ENCODE measurements around the gene CALN1.

Gene CALN1

DNA sequence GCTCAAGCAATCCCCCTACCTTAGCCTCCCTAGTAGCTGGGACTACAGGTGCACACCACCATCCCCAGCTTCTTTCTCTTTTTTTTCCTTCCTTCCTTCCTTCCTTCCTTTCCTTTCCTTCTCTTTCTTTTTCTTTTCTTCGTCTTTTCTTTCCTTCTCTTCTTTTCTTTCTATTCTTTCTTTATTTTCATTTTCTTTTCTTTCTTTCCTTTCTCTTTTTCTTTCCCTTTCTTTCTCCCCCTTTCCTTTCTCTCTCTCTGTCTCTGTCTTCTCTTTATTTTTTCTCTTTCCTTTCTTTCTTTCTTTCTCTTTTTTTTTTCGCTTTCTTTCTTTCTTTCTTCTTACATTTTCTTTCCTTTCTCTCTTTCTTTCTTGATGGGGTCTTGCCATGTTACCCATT, 658.9 kb downstream of the CALN1 start:
- DNase-seq (ENCODE audit: low spot score) = no peak
- WGBS, 2 donors (ENCODE audit: extremely low coverage in 2 of 2, insufficient read length in 2 of 2, insufficient replicate concordance in 1 of 2) = 100% methylated on average over 1 of the region's 2 CpGs
- H3K23ac ChIP-seq (ENCODE audit: low read depth, low read length, poor library complexity) = no peak overlapping the region

DNA sequence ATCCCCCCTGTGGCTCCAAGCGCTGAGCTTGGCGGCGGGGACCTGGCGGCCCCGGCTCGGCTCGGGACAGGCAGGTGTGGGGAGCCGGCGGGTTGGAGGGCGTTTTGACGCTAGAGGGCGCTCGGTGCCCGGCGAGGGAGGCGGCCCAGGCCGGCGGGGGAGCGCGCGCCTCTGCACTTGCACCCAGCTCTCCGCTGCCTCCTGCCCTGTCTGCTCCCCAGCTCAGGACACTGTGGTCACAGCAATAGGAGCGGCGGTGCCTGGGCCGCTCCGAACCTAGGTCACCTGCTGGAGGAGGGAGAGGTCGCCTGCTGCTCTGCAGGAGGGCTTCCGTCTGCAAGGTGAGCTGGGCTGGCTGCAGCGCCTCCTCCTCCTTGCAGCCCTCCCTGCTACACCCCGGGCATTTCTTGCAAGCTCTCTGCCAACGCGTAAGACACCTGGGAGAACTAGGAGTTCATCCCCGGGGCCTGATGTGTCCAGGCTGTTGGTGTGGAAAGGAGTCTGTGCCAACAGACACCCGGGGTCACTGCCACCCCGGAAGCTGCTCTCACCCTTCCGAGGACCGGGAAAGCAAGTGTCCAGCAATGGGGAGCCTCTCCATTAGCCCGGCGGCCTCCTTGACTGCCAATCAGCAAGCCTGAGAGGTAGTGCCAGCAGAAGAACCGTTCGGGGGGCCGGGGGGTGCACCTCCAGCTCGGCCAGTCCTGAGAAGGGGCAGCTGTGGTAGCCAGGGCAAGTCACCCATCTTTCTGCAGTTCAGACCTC, 659.8 kb downstream of the CALN1 start:
- H2BK120ac ChIP-seq (ENCODE audit: low read depth, low read length) = no peak overlapping the region
- peak overlapping the region; percentile 44 for H3K14ac ChIP-seq (ENCODE audit: low read length)
- H3K23ac ChIP-seq (ENCODE audit: low read depth, low read length, poor library complexity) = peak overlapping the region; percentile 12
- peak overlapping the region; percentile 23 for H3K4ac ChIP-seq (ENCODE audit: low read length)
- peaks cover 3 to 5% of the 10 kb centered on the region in 2 donors for H3K4me1 ChIP-seq (ENCODE audit: control insufficient read depth in 2 of 2, insufficient read depth in 1 of 2, low read depth in 1 of 2, low read length in 2 of 2)
- H3K9me3 ChIP-seq (replicated peaks in 1 of 2; ENCODE audit: control insufficient read depth in 2 of 2, insufficient read depth in 1 of 2, low read depth in 1 of 2, low read length in 2 of 2) = peaks cover 3% of the 10 kb centered on the region in 2 donors
- peak overlapping the region; percentile 78 for H2BK12ac ChIP-seq (ENCODE audit: low read length)
- H3K27me3 ChIP-seq (ENCODE audit: control insufficient read depth in 3 of 3, insufficient read depth in 3 of 3, low read depth in 1 of 3, low read length in 3 of 3) = peaks cover 0 to 5% (median 0%) of the 10 kb centered on the region in 3 experiments
- WGBS, 2 donors (ENCODE audit: extremely low coverage in 2 of 2, insufficient read length in 2 of 2, insufficient replicate concordance in 1 of 2) = no CpG with 5 or more reads among the region's 43 CpGs
- H3K27ac ChIP-seq (replicated peaks; ENCODE audit: low read length) = no peak overlapping the region
- H3K79me1 ChIP-seq (ENCODE audit: low read depth, low read length) = no peaks in the 10 kb centered on the region
- H2BK5ac ChIP-seq (ENCODE audit: low read length) = peak overlapping the region; percentile 61
- H4K91ac ChIP-seq (ENCODE audit: low read depth, low read length, poor library complexity) = no peak overlapping the region
- no peaks in the 10 kb centered on the region for H3K36me3 ChIP-seq (replicated peaks in 1 of 2; ENCODE audit: control insufficient read depth in 2 of 2, insufficient read depth in 2 of 2, low read length in 2 of 2)
- peak overlapping the region; percentile 89 for H3K18ac ChIP-seq (ENCODE audit: low read length)
- H3K4me2 ChIP-seq (ENCODE audit: insufficient read depth, low read length, poor library complexity, severe bottlenecking) = peak overlapping the region; percentile 75
- H3K9ac ChIP-seq (ENCODE audit: low read depth, low read length, poor library complexity) = peak overlapping the region; percentile 74
- peak overlapping the region; percentile 77 for H2AFZ ChIP-seq (ENCODE audit: low read length)
- H4K8ac ChIP-seq (ENCODE audit: low read depth, low read length) = peak overlapping the region; percentile 76
- H2BK15ac ChIP-seq (ENCODE audit: low read length) = peak overlapping the region; percentile 27
- DNase-seq (ENCODE audit: low spot score) = peak; percentile 66
- H2AK5ac ChIP-seq (ENCODE audit: low read depth, low read length) = peak overlapping the region; percentile 83
- H3K4me3 ChIP-seq (ENCODE audit: low read length in 2 of 2) = no peak overlapping the region

More for the DNA sequence above, 658.9 kb downstream of the CALN1 start:
- peaks cover 3% of the 10 kb centered on the region in 2 donors for H3K9me3 ChIP-seq (replicated peaks in 1 of 2; ENCODE audit: control insufficient read depth in 2 of 2, insufficient read depth in 1 of 2, low read depth in 1 of 2, low read length in 2 of 2)
- no peak overlapping the region for H2BK12ac ChIP-seq (ENCODE audit: low read length)
- H2AK5ac ChIP-seq (ENCODE audit: low read depth, low read length) = no peak overlapping the region
- peaks cover 0 to 5% (median 0%) of the 10 kb centered on the region in 3 experiments for H3K27me3 ChIP-seq (ENCODE audit: control insufficient read depth in 3 of 3, insufficient read depth in 3 of 3, low read depth in 1 of 3, low read length in 3 of 3)
- H3K9ac ChIP-seq (ENCODE audit: low read depth, low read length, poor library complexity) = no peak overlapping the region
- no peak overlapping the region for H3K4me2 ChIP-seq (ENCODE audit: insufficient read depth, low read length, poor library complexity, severe bottlenecking)
- H3K4me3 ChIP-seq (ENCODE audit: low read length in 2 of 2) = no peak overlapping the region
- no peak overlapping the region for H3K4ac ChIP-seq (ENCODE audit: low read length)
- no peak overlapping the region for H4K8ac ChIP-seq (ENCODE audit: low read depth, low read length)
- H3K4me1 ChIP-seq (ENCODE audit: control insufficient read depth in 2 of 2, insufficient read depth in 1 of 2, low read depth in 1 of 2, low read length in 2 of 2) = peaks cover 3 to 5% of the 10 kb centered on the region in 2 donors
- H3K14ac ChIP-seq (ENCODE audit: low read length) = no peak overlapping the region
- H2BK120ac ChIP-seq (ENCODE audit: low read depth, low read length) = no peak overlapping the region
- H2BK15ac ChIP-seq (ENCODE audit: low read length) = no peak overlapping the region
- peak overlapping the region; percentile 82 for H2AFZ ChIP-seq (ENCODE audit: low read length)
- no peak overlapping the region for H3K18ac ChIP-seq (ENCODE audit: low read length)
- no peaks in the 10 kb centered on the region for H3K36me3 ChIP-seq (replicated peaks in 1 of 2; ENCODE audit: control insufficient read depth in 2 of 2, insufficient read depth in 2 of 2, low read length in 2 of 2)
- no peak overlapping the region for H3K27ac ChIP-seq (replicated peaks; ENCODE audit: low read length)
- H4K91ac ChIP-seq (ENCODE audit: low read depth, low read length, poor library complexity) = no peak overlapping the region
- no peak overlapping the region for H2BK5ac ChIP-seq (ENCODE audit: low read length)
- H3K79me1 ChIP-seq (ENCODE audit: low read depth, low read length) = no peaks in the 10 kb centered on the region

DNA sequence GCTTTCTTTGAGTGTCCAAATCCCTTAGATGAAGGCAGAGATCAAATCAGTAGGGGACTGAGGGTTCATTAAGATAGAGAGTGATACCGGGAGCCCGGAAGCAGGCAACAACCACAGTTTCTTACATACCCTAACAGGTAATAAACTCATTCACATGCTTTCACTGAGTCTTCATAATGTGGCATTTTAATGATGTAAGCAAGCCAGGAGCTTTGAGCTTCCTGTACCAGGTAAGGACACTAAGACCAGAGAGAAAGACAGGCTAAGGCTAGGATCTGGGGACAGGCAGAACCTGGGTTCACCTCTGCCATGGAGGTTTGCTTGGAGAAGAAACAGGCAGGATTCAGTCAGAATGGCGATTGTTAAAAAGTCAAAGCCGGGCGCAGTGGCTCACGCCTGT, 661.8 kb downstream of the CALN1 start:
- Histone ChIP-seq H3K36me3 (replicated peaks in 1 of 2; ENCODE audit: control insufficient read depth in 2 of 2, insufficient read depth in 2 of 2, low read length in 2 of 2) (no peaks in the 10 kb centered on the region), H3K79me1 (ENCODE audit: low read depth, low read length) (no peaks in the 10 kb centered on the region), H2BK5ac (ENCODE audit: low read length) (no peak overlapping the region), H2AFZ (ENCODE audit: low read length) (no peak overlapping the region), H3K14ac (ENCODE audit: low read length) (no peak overlapping the region), H3K4me1 (ENCODE audit: control insufficient read depth in 2 of 2, insufficient read depth in 1 of 2, low read depth in 1 of 2, low read length in 2 of 2) (peaks cover 3 to 5% of the 10 kb centered on the region in 2 donors), H2BK120ac (ENCODE audit: low read depth, low read length) (no peak overlapping the region), H3K4ac (ENCODE audit: low read length) (no peak overlapping the region), H3K4me2 (ENCODE audit: insufficient read depth, low read length, poor library complexity, severe bottlenecking) (no peak overlapping the region), H4K8ac (ENCODE audit: low read depth, low read length) (no peak overlapping the region), H3K27ac (replicated peaks; ENCODE audit: low read length) (no peak overlapping the region), H3K23ac (ENCODE audit: low read depth, low read length, poor library complexity) (no peak overlapping the region), H3K4me3 (ENCODE audit: low read length in 2 of 2) (no peak overlapping the region), H3K18ac (ENCODE audit: low read length) (no peak overlapping the region), H3K27me3 (ENCODE audit: control insufficient read depth in 3 of 3, insufficient read depth in 3 of 3, low read depth in 1 of 3, low read length in 3 of 3) (peaks cover 0 to 5% (median 0%) of the 10 kb centered on the region in 3 experiments), H2BK15ac (ENCODE audit: low read length) (no peak overlapping the region), H3K9me3 (replicated peaks in 1 of 2; ENCODE audit: control insufficient read depth in 2 of 2, insufficient read depth in 1 of 2, low read depth in 1 of 2, low read length in 2 of 2) (peaks cover 3% of the 10 kb centered on the region in 2 donors), H4K91ac (ENCODE audit: low read depth, low read length, poor library complexity) (no peak overlapping the region), H2BK12ac (ENCODE audit: low read length) (no peak overlapping the region), H3K9ac (ENCODE audit: low read depth, low read length, poor library complexity) (no peak overlapping the region), H2AK5ac (ENCODE audit: low read depth, low read length) (no peak overlapping the region)
- DNase-seq (ENCODE audit: low spot score) = no peak
- WGBS, 2 donors (ENCODE audit: extremely low coverage in 2 of 2, insufficient read length in 2 of 2, insufficient replicate concordance in 1 of 2) = no CpG with 5 or more reads among the region's 6 CpGs

DNA sequence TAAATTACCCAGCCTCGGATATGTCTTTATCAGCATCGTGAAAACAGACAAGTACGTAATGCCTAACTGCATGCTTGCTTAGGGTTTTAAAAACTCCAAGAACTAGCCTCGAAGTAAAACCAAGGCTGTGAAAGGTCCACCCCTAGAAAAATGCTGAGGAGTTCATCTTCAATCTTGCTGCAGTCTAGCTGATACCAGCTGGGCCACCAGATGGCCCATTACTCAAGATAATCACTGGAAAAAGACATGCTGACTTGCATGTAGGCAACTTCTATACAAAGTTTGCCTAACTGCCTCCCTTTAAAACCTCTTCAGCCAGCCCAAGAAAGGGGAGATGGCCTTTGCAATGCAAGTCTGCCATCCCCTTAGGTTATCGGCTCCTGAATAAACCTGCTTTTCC, 666.1 kb downstream of the CALN1 start:
- H3K4me2 ChIP-seq (ENCODE audit: insufficient read depth, low read length, poor library complexity, severe bottlenecking) = no peak overlapping the region
- H4K91ac ChIP-seq (ENCODE audit: low read depth, low read length, poor library complexity) = no peak overlapping the region
- no peak overlapping the region for H2BK12ac ChIP-seq (ENCODE audit: low read length)
- H2AFZ ChIP-seq (ENCODE audit: low read length) = no peak overlapping the region
- DNase-seq (ENCODE audit: low spot score) = no peak
- no peak overlapping the region for H4K8ac ChIP-seq (ENCODE audit: low read depth, low read length)
- no peak overlapping the region for H2BK5ac ChIP-seq (ENCODE audit: low read length)
- WGBS, 2 donors (ENCODE audit: extremely low coverage in 2 of 2, insufficient read length in 2 of 2, insufficient replicate concordance in 1 of 2) = no CpG with 5 or more reads among the region's 5 CpGs
- no peak overlapping the region for H3K18ac ChIP-seq (ENCODE audit: low read length)
- no peak overlapping the region for H2BK120ac ChIP-seq (ENCODE audit: low read depth, low read length)
- H3K4me1 ChIP-seq (ENCODE audit: control insufficient read depth in 2 of 2, insufficient read depth in 1 of 2, low read depth in 1 of 2, low read length in 2 of 2) = no peaks in the 10 kb centered on the region
- no peaks in the 10 kb centered on the region for H3K36me3 ChIP-seq (replicated peaks in 1 of 2; ENCODE audit: control insufficient read depth in 2 of 2, insufficient read depth in 2 of 2, low read length in 2 of 2)
- no peak overlapping the region for H3K4ac ChIP-seq (ENCODE audit: low read length)
- H3K4me3 ChIP-seq (ENCODE audit: low read length in 2 of 2) = no peak overlapping the region
- no peaks in the 10 kb centered on the region for H3K79me1 ChIP-seq (ENCODE audit: low read depth, low read length)
- no peak overlapping the region for H3K27ac ChIP-seq (replicated peaks; ENCODE audit: low read length)
- no peaks in the 10 kb centered on the region for H3K27me3 ChIP-seq (ENCODE audit: control insufficient read depth in 3 of 3, insufficient read depth in 3 of 3, low read depth in 1 of 3, low read length in 3 of 3)
- no peak overlapping the region for H3K14ac ChIP-seq (ENCODE audit: low read length)
- H3K9ac ChIP-seq (ENCODE audit: low read depth, low read length, poor library complexity) = no peak overlapping the region
- H3K23ac ChIP-seq (ENCODE audit: low read depth, low read length, poor library complexity) = no peak overlapping the region
- no peak overlapping the region for H2AK5ac ChIP-seq (ENCODE audit: low read depth, low read length)
- no peak overlapping the region for H2BK15ac ChIP-seq (ENCODE audit: low read length)
- peaks cover 0 to 3% of the 10 kb centered on the region in 2 donors for H3K9me3 ChIP-seq (replicated peaks in 1 of 2; ENCODE audit: control insufficient read depth in 2 of 2, insufficient read depth in 1 of 2, low read depth in 1 of 2, low read length in 2 of 2)
